Medulla oblongata (tissue), 1 donor: ENCODE results near the gene GTPBP2.

Experiments
- DNase-seq: peaks from one replicate; pipeline ENCODE4 v3.0.0-alpha.2; 2015; ENCODE audit errors: extremely low spot score

Gene GTPBP2, protein sequence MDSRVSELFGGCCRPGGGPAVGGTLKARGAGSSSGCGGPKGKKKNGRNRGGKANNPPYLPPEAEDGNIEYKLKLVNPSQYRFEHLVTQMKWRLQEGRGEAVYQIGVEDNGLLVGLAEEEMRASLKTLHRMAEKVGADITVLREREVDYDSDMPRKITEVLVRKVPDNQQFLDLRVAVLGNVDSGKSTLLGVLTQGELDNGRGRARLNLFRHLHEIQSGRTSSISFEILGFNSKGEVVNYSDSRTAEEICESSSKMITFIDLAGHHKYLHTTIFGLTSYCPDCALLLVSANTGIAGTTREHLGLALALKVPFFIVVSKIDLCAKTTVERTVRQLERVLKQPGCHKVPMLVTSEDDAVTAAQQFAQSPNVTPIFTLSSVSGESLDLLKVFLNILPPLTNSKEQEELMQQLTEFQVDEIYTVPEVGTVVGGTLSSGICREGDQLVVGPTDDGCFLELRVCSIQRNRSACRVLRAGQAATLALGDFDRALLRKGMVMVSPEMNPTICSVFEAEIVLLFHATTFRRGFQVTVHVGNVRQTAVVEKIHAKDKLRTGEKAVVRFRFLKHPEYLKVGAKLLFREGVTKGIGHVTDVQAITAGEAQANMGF

DNA sequence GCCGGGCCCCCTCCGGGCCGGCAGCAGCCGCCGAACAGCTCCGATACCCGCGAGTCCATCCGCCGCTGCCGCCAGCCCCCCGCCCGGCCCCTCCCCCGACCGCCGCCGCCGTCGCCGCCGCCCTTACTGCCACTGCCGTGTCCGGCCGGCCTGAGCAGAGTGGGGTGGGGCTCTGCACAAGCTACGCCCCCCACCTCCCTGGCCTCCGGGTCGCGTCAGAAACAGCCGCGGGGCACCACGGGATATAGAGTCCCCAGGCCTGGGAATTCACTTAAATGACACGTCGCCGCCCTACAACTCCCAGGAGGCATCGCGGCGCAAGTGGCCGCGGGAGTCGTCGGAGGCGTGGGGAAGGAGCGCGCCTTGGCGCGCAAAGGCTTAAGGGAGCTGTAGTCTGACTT, at the start of gene GTPBP2:
Gene GTPBP2 (minus strand): TSS at position 161 of the 401 bp plus-strand sequence. CDS start 102 bp downstream, at position 59.
- peak; percentile 100 for DNase-seq

DNA sequence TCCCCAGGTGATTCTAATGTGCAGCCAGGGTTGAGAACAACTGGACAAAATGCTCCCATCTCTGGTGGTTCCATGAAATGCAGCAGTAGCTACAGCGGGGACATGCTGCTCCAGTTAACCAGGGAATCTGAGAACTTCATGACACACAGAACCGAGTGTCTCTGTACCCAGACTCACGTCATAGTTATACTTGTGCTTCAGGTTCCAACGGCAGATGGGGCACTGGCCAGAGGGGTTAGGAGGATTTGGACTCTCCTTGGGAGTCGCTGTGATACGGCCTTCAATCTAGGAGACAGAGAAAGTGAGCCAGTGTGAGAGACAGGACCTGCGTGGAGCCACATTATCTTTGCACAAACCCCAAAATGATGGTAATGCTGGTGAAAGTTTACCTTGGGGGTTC, 49.3 kb upstream of the GTPBP2 start:
- DNase-seq: no peak

DNA sequence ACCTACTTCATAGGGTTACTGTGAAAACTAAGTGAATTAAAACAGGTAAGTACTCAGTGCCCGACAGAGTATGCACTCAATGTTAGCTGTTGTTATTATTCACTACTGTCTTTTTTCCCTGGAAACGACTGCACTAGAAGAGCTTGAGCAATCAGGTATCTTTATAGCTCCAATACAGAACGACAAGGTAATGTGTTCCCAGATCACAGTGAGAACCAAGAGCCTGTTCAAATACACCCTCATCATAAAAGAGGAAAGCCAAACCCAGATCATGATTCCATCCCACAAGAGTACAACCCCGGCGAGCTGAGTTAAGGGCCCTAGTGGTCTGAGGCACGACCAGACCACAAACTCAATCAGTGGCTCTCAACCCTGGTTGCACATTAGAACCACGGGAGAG, 48.7 kb upstream of the GTPBP2 start:
- DNase-seq: no peak

DNA sequence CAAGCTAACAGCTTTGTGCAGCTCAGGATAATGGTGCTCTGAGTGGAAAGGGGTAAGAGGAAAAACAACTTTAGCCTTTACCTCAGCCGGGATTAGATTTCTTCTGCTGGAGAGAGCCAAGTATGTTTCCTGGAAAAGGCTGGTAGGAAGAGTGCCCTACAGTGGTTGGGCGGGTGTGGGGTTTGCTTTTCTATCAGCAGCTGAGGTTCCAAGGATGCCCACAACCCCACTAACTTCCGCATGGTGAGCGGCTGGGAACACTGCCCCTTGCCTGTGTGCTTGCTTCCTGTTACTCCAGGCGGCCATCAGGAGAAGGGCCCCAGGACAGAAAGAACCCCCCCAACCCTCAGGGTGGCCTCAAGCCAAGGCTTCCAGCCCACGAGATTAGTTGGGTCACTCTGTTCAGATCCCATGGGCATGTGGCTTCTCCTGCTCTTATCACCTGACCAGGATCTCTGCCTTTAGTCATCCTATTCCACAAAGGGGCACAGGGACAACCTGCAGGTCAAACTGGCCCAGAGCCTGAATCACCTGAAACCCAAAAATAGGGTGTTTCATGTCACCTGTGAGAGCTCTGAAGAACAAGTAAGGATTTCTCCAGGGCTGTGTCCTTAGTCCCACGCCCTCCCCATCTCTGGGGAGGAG, 48.0 kb upstream of the GTPBP2 start:
- DNase-seq: no peak

DNA sequence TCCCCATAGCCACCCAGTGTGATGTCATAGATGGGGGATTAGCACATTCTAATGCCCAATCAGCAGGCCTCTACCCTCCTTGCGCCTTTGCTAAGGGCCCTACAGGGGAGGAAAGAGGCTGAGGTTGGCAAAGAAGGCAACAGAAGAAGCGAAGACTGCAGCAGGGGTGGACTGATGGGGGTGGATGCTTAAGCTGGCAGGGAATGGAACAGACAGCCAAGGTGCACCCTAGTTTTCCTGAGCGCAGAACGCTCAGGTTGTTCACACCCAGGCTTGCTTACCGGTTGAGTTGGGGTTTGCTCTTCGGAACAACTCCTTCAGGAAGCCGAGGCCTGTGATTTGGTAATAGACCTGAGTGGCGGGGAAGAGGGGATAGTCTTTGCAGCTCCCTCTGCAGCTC, 45.9 kb upstream of the GTPBP2 start:
- DNase-seq: no peak

DNA sequence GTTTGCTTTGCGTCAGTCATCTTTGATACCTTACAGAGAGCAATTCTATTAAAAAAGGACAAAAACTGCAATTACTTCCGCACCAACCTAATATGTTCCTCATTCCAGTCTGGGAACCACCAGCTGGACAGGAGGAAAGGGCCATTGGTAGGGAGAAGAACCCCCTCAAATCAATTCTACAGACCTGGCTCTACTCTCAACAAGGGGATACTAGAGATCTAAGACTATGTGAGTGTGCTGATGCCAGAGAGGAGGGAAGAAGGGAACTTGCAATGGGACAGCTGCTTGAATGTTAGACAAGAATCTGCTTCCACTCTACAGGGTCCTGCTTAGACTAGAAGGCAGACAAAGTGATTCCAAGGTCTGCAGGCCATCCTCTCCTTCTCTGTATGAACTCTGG, 45.2 kb upstream of the GTPBP2 start:
- no peak for DNase-seq

DNA sequence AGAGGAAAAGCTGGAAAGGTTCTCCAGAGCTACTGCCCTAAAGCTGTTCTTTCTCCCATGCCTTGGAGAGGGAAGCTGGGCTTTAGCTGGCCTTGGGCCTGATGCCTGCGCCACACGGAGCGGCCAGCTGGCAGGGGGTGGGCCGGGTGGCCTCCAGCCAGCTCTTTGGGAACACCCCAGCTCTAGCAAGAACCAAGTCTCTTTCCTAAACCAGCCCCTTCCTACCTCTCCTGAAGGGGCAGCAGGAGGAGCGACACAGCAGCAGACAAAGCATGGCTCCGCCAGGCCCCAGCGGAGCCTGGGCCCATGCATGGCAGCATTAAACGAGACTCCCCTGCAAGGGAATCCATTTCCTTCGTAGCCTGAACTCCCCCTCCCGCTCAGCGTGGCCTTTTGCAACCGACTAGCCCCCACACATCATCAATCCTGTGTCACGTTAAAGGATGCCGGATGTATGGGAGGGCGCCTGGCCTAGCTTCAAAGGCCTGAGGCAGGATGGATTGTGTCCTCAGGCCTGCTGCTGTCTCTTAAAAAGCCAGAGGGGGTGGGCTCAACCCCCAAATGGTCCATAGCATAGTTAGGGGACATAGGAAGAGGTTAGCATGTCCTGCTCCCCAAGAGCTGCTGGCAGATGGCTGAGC, 44.5 kb upstream of the GTPBP2 start:
- peak; percentile 60 for DNase-seq

DNA sequence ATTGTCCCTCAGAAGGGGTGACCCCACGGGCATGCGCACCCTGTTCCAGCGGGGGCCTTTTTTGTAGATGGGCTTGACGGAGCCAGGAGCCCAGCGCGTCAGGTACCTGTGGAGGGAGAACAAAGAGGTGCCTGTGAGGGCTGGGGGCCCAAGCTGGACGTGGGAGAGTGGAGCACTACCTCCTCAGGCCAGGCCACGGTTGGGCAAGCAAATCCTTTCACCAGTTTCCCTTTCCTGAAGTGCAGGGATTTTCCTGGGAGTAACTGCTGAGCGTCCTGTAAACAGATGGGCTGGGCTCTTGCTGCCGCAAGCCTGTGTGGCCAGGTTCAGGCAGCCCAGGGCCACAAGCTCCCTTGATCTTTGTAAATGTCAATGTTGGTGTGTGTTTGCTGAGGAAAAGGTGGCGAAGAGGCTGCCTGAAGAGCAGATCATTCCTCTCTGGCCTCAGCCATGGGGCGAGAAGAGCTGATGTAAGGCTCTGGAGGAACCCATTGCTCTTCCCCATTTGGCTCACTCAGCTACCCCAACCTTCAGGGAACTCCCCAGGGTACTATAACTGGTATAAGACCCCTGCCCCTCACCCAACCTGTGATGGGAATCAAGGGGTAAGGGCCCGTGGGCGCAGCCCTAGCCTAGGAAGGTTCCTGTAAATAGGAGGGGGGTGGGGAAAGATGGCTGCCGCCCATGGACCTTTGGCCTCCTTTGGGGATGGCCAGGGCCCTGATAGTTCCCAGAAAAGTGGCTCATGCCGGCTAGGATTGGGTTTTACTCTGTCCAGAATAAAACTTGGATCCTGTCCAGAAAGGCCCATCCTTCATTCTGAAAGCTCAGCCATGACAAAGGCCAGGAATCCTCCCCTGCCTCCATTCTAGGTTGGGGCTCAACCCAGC, 43.0 kb upstream of the GTPBP2 start:
- no peak for DNase-seq

DNA sequence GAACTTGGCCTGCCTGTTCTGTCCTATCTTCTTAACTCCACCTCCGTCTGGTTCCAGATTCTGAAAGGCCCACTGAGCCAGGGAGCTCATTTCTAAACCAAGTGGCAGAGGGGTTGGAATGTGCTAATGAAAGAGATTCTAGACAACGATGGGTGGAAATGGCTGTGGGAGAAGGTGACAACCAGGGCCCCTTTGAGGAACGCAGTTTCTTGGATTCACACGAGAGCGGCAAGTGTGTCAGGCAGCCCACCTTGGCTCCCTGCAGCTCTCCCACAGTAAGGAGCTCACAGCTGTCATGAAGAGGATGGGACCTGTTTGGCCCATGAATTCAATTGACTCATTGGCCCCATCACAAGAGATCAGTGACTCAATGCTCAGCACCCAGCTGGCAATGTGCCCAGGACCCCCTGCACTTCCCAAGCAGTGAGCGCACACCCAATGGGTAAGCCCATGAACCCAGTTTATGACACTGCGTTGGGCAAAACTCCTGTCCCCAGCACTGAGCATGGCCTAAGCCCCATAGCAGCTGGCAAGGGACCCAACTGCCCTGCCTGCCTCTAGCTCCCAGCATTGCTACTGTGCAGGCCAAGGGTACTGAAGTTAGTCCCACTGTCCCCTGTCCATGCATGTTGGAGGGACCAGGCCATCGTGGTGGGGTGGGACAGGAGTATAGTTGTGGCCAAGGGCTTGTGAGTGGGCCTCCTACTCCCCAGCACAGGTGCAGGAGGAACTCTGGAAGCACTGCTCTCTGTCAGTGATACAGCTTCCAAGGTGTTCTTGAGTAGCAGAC, 42.1 kb upstream of the GTPBP2 start:
- no peak for DNase-seq

DNA sequence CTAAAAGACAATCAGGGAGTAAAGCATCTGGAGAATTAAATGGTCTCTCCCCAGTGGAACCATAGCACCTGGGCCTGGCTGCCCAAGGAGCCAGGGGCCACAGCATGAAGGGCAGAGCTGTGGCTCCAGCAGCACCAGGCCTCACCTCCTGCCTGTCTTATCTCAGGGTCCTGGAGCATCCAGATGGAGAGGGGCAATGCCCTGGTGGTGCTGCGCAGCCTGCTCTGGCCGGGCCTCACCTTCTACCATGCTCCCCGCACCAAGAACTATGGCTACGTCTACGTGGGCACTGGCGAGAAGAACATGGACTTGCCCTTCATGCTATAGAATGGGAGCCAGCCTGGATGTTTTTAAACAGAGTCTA, 41.5 kb upstream of the GTPBP2 start:
- DNase-seq: no peak

DNA sequence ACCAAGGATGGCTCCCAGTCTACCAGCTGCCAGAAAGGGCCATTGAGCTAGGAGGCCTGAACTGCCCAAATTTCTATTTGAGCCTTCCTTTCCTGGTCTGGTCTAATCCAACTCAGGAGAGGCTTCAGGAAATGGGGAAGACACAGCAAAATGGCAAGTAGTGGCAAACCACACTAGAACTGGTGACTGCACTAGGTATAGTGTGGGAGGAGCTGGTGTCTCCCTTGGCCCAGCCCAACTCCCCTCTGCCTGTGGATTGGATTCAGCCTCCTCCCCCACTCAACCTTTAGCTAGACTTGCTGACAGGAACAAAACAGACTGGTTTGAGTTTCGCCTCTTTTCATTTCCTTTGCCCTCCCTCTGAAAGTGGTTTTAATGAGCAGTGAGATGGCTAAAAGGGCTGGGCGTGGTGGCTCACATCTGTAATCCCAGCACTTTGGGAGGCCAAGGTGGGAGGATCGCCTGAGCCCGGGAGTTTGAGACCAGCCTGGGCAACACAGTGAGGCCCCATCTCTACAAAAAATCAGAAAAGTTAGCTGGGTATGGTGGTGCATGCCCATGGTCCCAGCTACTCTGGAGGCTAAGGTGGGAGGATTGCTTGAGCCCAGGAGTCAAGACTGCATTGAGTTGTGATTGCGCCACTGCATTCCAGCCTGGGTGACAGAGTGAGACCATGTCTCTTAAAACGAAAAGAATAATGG, 41.0 kb upstream of the GTPBP2 start:
- DNase-seq: no peak

DNA sequence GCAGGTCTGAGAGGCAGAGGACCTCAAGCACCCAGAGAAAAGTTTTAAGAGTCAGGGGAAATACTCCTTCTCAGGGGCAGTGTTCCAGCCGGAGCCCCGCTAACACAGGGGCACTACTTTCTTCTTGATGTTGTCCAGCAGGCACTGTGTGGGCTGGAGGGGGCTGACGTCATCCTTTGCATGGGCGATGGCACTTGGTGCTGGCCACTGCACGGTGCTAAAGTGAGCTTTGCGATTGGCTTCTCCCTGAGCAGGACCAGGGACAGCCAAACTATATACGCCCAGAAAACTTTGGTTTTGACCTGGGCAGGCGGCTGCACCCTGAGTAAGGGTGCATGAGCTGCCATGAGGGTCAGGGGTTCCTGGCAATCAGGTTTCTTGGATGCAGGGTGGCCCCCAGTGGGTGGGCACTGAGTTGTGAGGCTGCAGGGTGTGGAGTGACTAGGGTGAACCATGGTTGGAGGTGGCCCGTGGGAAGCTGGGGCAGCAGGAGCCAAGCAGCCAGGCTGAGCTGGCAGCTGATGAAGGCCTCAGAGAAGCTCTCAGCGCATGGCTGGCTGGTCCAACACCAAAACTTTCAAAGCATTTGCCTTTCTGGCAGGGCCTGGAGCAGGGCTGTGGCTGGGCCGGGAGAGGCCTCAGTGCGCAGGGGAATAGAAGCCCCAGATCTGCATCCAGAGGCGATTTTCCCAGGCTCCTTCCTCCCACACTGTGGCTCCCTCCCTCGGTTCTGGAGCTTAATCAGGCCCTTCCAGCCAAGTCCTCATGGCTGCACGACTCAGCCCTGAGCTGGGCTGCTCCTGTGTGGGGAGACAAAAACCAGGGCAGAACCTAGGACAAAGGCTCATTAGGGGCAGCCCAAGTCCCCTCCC, 40.2 kb upstream of the GTPBP2 start:
- DNase-seq: peak; percentile 75

DNA sequence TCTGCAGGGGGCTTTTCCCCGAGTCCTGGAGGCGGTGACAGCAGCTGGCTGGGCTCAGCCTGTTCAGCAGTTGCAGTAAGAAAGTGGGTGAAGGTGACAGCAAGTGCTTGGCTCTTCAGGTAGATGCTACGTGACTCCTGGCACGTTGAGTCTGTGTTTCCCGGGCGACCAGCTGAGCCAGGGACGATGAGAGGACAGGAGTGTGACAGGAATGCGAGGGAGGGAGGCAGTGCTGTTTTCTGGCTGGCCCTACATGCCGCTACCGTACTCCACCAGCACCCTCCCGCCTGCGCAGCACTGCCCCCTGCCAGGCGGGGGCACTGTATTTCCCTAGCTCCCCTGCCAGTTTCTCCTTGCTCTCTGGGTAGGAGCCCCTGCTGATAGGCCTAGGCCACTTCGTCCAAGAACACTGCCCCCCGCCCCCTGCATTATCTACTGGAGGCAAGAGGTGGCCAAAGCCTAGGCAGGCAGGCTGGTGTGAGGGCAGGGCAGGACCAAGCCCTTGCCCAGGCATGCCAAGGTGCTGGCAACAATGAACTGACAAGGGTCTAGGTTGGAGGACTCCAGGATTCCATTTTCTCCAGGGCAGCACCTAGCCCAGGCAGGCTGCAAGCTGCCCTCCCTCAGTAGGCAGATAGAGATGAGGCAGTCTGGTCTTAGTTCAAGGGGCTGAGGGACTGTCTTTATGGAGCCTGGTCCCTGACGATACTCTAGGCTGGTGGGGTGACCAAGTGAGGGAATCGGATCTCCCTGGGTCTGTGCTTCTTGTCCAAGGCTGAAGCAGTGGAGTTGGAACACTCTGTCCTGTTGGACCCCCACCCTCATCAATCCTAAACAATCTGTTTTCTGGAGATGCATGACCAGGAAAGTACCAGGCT, 39.3 kb upstream of the GTPBP2 start:
- peak; percentile 42 for DNase-seq

DNA sequence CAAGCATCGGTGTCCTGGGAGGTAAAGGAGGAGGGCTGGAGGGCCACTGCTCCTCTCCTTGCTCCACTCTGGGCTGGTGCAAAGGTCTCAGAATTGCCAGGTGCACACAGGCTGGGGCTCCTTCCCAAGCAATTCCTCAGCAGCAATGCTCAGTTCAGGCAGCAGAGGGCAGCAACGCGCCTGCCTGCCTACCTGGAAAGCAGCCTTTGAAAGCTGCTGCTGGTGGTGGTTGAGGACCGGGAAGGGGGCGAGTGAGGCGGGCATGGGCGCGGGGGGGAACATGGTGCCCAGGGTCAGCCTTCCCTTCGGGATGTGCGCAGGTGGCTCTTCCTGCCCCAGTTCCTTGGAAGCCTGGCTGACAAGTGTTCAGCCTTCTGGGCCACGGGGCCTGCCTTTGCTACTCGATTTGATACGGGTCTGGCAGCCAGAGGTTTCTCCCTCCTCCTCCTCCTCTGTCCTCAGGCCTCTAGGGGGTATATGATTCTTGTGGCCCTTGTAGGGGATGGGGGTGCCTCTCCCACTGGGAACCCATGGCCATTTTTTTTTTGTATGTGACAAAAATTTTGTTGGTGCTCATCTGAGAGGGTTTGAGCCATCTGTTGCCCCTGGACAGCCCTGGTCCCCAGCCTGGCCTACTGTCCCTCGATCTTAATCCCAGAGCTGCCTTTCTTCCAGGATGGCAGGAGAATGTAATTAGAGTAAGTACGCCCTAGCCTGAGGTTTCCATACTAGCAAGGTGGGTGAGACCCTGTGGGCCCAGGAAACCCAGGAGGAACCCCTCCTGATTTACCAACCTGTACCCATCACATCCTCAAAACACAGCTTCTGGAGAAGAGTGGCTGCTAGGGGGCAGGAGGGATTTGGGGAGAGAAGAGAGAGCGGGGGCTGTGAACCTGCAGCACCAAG, 38.4 kb upstream of the GTPBP2 start:
- peak; percentile 85 for DNase-seq

DNA sequence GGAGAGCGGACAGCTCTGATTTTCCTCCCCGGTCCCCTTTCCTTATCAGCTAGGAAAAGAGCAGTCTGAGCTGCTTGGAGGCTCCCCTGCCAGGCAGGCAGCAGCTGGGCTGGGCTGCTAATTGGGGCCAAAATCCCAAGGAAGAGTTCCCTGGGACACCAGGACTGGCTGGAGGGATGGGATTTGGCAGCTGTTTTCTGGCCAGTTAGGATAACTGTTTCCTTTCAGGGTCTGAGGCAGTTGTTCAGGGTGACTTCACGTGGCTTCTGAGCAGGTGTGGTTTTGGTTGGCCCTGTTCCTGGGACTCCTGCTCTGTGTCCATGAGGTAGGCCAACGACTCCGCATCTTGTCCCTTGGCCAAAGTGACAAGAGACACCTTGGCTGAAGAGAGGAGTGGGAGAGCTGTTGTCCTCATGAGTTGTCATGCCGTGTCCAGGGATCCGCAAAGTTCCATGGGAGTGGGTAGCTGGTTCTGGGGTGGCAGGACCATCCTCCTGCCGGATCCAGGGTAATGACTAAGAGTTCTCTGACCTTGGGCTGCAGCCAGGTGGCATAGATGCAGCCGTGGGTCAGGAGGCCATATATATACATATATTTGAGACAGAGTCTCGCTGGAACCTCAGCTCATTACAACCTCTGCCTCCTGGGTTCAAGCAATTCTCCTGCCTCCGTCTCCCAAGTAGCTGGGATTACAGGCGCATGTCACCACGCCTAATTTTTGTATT, 37.3 kb upstream of the GTPBP2 start:
- DNase-seq: no peak

DNA sequence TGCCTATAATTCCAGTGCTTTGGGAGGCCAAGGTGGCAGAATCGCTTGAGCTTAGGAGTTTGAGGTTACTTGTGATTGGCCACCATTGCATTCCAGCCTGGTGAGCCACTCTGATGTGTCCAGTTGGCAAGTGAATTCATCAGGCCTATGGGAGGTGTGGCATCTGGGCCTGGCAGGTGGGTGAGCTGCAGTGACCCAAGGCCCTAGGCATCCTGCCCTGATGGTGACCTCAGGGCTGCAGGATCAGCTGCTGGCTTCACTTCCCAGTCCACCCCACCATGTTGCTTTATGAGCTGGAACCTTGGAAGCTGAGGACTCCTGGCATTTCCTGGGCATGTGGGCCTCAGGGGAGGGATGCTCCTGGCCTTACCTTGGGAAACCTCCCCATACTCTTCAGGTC, 36.3 kb upstream of the GTPBP2 start:
- DNase-seq: no peak
